ENCODE data around the gene HS6ST2. TPM values are rescaled to one million over a fixed set of nuclear protein-coding genes. Genes with fewer than 3 reads are reported as not detected.

The HS6ST2 gene
- total RNA-seq, 1 experiment from 2014 or later, result 24.6 TPM

DNA sequence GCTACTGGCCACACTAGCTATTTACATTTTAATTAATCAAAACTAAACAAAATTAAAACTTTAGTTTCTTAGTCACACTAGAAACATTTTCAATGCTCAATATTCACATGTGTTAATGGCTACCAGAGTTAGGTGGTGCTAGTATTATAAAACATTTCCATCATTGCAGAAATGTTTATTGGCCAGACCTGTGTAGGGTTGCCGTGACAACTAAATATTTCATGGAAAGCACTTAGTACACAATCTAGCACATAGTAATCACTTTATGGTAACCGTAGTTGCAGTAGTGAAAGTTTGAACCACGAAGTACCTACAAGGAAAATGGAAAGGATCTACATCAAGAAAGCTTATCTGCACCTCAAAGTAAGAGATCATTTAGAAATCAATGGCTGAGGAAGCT lies 95.9 kb downstream of the HS6ST2 start:
- no peak overlapping the region for H3K4me3 ChIP-seq (replicated peaks in 1 of 2; ENCODE audit: low read depth in 1 of 2, low read length in 2 of 2)
- no peak for ATAC-seq
- TF ChIP-seq, protein P1, sequence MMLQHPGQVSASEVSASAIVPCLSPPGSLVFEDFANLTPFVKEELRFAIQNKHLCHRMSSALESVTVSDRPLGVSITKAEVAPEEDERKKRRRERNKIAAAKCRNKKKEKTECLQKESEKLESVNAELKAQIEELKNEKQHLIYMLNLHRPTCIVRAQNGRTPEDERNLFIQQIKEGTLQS (IDR thresholded peaks at IDR 0.05), result no peak
- no TSS peak for BruUV-seq (replicated peaks)
- no peak overlapping the region for H3K4me2 ChIP-seq (ENCODE audit: low read length)
- RAD21 ChIA-PET (ENCODE audit: low non-redundant PET in 1 of 2, low total read pairs in 2 of 2, uncharacterized antibody in 2 of 2, unreplicated experiment in 2 of 2), result no interaction called here
- no peaks in the 10 kb centered on the region for H3K9me2 ChIP-seq (ENCODE audit: insufficient read depth)
- CTCF ChIA-PET, result no interaction called here
- H4K20me1 ChIP-seq (ENCODE audit: insufficient read depth), result no peaks in the 10 kb centered on the region
- no peaks in the 10 kb centered on the region for H3K9me3 ChIP-seq (ENCODE audit: control insufficient read depth in 1 of 2, insufficient read depth in 1 of 2, low read depth in 1 of 2, low read length in 2 of 2)
- no peak for DNase-seq (ENCODE audit: low read depth, low spot score)
- intact Hi-C loops (cut with micrococcal nuclease), result no loop called here
- peaks cover 3% of the 10 kb centered on the region; the same call in 1 of the 2 replicates for H3K79me2 ChIP-seq (ENCODE audit: insufficient read depth, low read length)
- H3K27ac ChIP-seq (ENCODE audit: low read depth, low read length), result no peak overlapping the region
- no peaks in the 10 kb centered on the region for H3K36me3 ChIP-seq (ENCODE audit: control insufficient read depth in 1 of 2, insufficient read depth in 2 of 2, low read length in 2 of 2)
- H3K27me3 ChIP-seq (ENCODE audit: insufficient read depth, low read length), result no peaks in the 10 kb centered on the region
- H2AFZ ChIP-seq (ENCODE audit: low read depth, low read length, poor library complexity, severe bottlenecking), result no peak overlapping the region
- POLR2A ChIA-PET, result no interaction called here
- H3K4me1 ChIP-seq (ENCODE audit: control insufficient read depth in 1 of 2, insufficient read depth in 2 of 2, low read length in 2 of 2), result no peaks in the 10 kb centered on the region
- H3K9ac ChIP-seq (ENCODE audit: low read length), result no peak overlapping the region

DNA sequence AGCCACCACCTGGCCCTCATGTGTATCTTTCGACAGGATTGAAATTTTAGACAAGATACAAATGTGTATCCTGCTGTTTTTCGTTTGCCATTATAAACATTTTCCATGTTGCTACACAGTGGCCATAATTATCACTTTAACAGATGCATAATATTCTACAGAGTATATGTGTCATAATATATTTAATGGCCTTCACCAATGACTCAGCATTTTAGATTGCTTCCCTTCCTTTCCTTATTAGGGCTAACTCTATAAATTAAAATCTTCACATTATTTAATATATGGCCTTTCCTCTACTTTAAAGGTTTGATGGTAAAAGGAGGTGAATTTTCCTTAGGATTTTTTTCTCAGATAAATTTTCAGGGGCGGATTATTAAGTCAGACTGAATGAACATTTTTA lies 97.4 kb downstream of the HS6ST2 start:
- no peaks in the 10 kb centered on the region for H3K4me1 ChIP-seq (ENCODE audit: control insufficient read depth in 1 of 2, insufficient read depth in 2 of 2, low read length in 2 of 2)
- TF ChIP-seq ZNF274 (IDR thresholded peaks at IDR 0.05; ENCODE audit: low read depth, low read length) (no peak), REST (IDR thresholded peaks at IDR 0.05; ENCODE audit: low read depth) (no peak), POLR2AphosphoS5 (IDR thresholded peaks at IDR 0.05; ENCODE audit: low read depth, low read length) (no peak), ZBTB33 (IDR thresholded peaks at IDR 0.05; ENCODE audit: extremely low read depth, insufficient replicate concordance, low read length) (no peak), EGR1 (IDR thresholded peaks at IDR 0.05; ENCODE audit: low read depth) (no peak), SIN3A (IDR thresholded peaks at IDR 0.05; ENCODE audit: low read depth) (no peak), YY1 (IDR thresholded peaks at IDR 0.05; ENCODE audit: extremely low read depth, insufficient replicate concordance, low read depth, low read length) (no peak), JUND (IDR thresholded peaks at IDR 0.05) (no peak), FOSL1 (IDR thresholded peaks at IDR 0.05; ENCODE audit: low read depth) (no peak), SP1 (IDR thresholded peaks at IDR 0.05; ENCODE audit: low read depth) (no peak), TCF7L2 (IDR thresholded peaks at IDR 0.05; ENCODE audit: borderline replicate concordance, extremely low read depth, insufficient read depth, insufficient read length) (no peak), ELF1 (IDR thresholded peaks at IDR 0.05; ENCODE audit: borderline replicate concordance, low read depth) (no peak), ZFX (IDR thresholded peaks at IDR 0.05) (no peak), EZH2phosphoT487 (IDR thresholded peaks at IDR 0.05; ENCODE audit: borderline replicate concordance) (no peak)
- TF ChIP-seq, protein P1 (IDR thresholded peaks at IDR 0.05), result no peak
- POLR2A ChIA-PET, result no interaction called here
- peaks cover 3% of the 10 kb centered on the region; the same call in 1 of the 2 replicates for H3K79me2 ChIP-seq (ENCODE audit: insufficient read depth, low read length)
- intact Hi-C loops (cut with micrococcal nuclease), result no loop called here
- RAD21 ChIA-PET (ENCODE audit: low non-redundant PET in 1 of 2, low total read pairs in 2 of 2, uncharacterized antibody in 2 of 2, unreplicated experiment in 2 of 2), result no interaction called here
- H3K4me3 ChIP-seq (replicated peaks in 1 of 2; ENCODE audit: low read depth in 1 of 2, low read length in 2 of 2), result no peak overlapping the region
- no peak overlapping the region for H3K27ac ChIP-seq (ENCODE audit: low read depth, low read length)
- no peaks in the 10 kb centered on the region for H3K36me3 ChIP-seq (ENCODE audit: control insufficient read depth in 1 of 2, insufficient read depth in 2 of 2, low read length in 2 of 2)
- no peaks in the 10 kb centered on the region for H3K9me2 ChIP-seq (ENCODE audit: insufficient read depth)
- H4K20me1 ChIP-seq (ENCODE audit: insufficient read depth), result no peaks in the 10 kb centered on the region
- H3K4me2 ChIP-seq (ENCODE audit: low read length), result no peak overlapping the region
- no peak for DNase-seq (ENCODE audit: low read depth, low spot score)
- CTCF ChIA-PET, result no interaction called here
- H3K9ac ChIP-seq (ENCODE audit: low read length), result no peak overlapping the region
- H3K9me3 ChIP-seq (ENCODE audit: control insufficient read depth in 1 of 2, insufficient read depth in 1 of 2, low read depth in 1 of 2, low read length in 2 of 2), result no peaks in the 10 kb centered on the region
- ATAC-seq, result no peak
- no TSS peak for BruUV-seq (replicated peaks)
- H2AFZ ChIP-seq (ENCODE audit: low read depth, low read length, poor library complexity, severe bottlenecking), result no peak overlapping the region
- no peaks in the 10 kb centered on the region for H3K27me3 ChIP-seq (ENCODE audit: insufficient read depth, low read length)

All from HCT116 (cell line).